ENCODE data around the gene FBXO10. TPM values are rescaled to one million over a fixed set of nuclear protein-coding genes. Genes with fewer than 3 reads are reported as not detected.

Gene FBXO10
- total and polyA plus RNA-seq, 10 of the 15 experiments (the other 5 are each of a cell fraction or from before 2014, with no cell fraction given), result 1.6 to 17.2 (median 9.6) TPM

- H3K79me2 ChIP-seq (ENCODE audit: control insufficient read depth, insufficient read depth, low read length), result peaks cover 14% of the 10 kb centered on the region
- H4K20me1 ChIP-seq (ENCODE audit: control insufficient read depth, insufficient read depth), result no peaks in the 10 kb centered on the region
- no peak overlapping the region for H3K27ac ChIP-seq (ENCODE audit: control insufficient read depth, insufficient read depth)
- H3K9me3 ChIP-seq (replicated peaks; ENCODE audit: control insufficient read depth, insufficient read depth, low read length), result no peaks in the 10 kb centered on the region
- ATAC-seq (no peak), DNase-seq (ENCODE audit: low read depth, low spot score) (no peak), FAIRE-seq (no peak)
- 96% methylated on average over 3 of the region's 6 CpGs for WGBS (ENCODE audit: insufficient coverage, insufficient replicate concordance, low lambda C conversion rate, missing lambda C conversion rate)
- ChIA-PET SMC1A (ENCODE audit: uncharacterized antibody, unreplicated experiment) (interaction anchor here (0.6 to 0.7 kb wide), 2 partner anchors 45 to 246 kb away, joined by 3 read pairs; no protein-coding TSS in a partner anchor), RAD21 (ENCODE audit: unreplicated experiment) (no interaction called here), POLR2A (interaction anchor here (0.7 kb wide), 1 partner anchor 441 kb away, joined by 3 read pairs; no protein-coding TSS in a partner anchor), CTCF (no interaction called here)
- no peaks in the 10 kb centered on the region for H3K36me3 ChIP-seq (ENCODE audit: control insufficient read depth in 2 of 2, insufficient read depth in 2 of 2, low read length in 1 of 2)
- no peak overlapping the region for H3K9ac ChIP-seq (ENCODE audit: control insufficient read depth, insufficient read depth, low read length)
- H2AFZ ChIP-seq (ENCODE audit: control insufficient read depth, low read depth, low read length), result no peak overlapping the region
- no peaks in the 10 kb centered on the region for H3K27me3 ChIP-seq (replicated peaks in 1 of 2; ENCODE audit: control insufficient read depth in 2 of 2, insufficient read depth in 2 of 2, low read length in 1 of 2)
- BruUV-seq (replicated peaks), result no TSS peak
- in situ Hi-C loops (cut with MboI), result no loop called here
- no peak overlapping the region for H3K4me2 ChIP-seq (ENCODE audit: control insufficient read depth, insufficient read depth)
- no peaks in the 10 kb centered on the region for H3K4me1 ChIP-seq (ENCODE audit: control insufficient read depth, insufficient read depth, low read length)
- H3K4me3 ChIP-seq, result no peak overlapping the region
- intact Hi-C loops (cut with micrococcal nuclease; ENCODE audit: unreplicated experiment), result loop anchor here (5.0 to 10.0 kb wide), 2 partner anchors 436 to 596 kb away; partner anchors contain the start of genes PAX5 and SHB
- no peak for TF ChIP-seq ZSCAN29 (IDR thresholded peaks at IDR 0.05)
- TF ChIP-seq ZBTB11 (CRISPR knock-in tag; IDR thresholded peaks at IDR 0.05), result no peak
- no peak for TF ChIP-seq PRDM15 (CRISPR knock-in tag; IDR thresholded peaks at IDR 0.05)
- TF ChIP-seq ZNF384 (IDR thresholded peaks at IDR 0.05; ENCODE audit: borderline replicate concordance, low read depth, low read length), result no peak
- TF ChIP-seq RBBP5 (conservative IDR thresholded peaks at IDR 0.05), result no peak
- TF ChIP-seq BHLHE40 (IDR thresholded peaks at IDR 0.05; ENCODE audit: borderline replicate concordance in 1 of 2, low read depth in 2 of 2, low read length in 1 of 2), result no peak
- TF ChIP-seq MTA3 (IDR thresholded peaks at IDR 0.05; ENCODE audit: borderline replicate concordance, low read length), result no peak
- TF ChIP-seq E2F4 (IDR thresholded peaks at IDR 0.05; ENCODE audit: low read depth, low read length), result no peak
- TF ChIP-seq BMI1 (IDR thresholded peaks at IDR 0.05; ENCODE audit: borderline replicate concordance), result no peak
- TF ChIP-seq RUNX3 (IDR thresholded peaks at IDR 0.05; ENCODE audit: low read length), result no peak
- TF ChIP-seq STAT1 (conservative IDR thresholded peaks at IDR 0.05), result no peak
- no peak for TF ChIP-seq REST (IDR thresholded peaks at IDR 0.05; ENCODE audit: low read depth, low read length)
- TF ChIP-seq SPI1 (IDR thresholded peaks at IDR 0.05; ENCODE audit: borderline replicate concordance, insufficient read depth, low read depth, low read length), result no peak
Measured at GRCh38 chr9:37468620-37469019, 107.6 kb downstream of the FBXO10 start.
